MCF 10A (cell line): ENCODE data around the gene PIM3. TPM values are rescaled to one million over a fixed set of nuclear protein-coding genes. Genes with fewer than 3 reads are reported as not detected.

ENCODE experiments used
- BruUV-seq: library from RNA; stranded (reverse); fragments of 400-500 nt; replicated peaks from 2 replicates; lab custom pipeline; 2021; lab: Mats Ljungman, UMichigan
- CTCF ChIA-PET: fragments of 300-600 bp; sonication (Branson Sonifier 250); formaldehyde crosslinking; extraction: SDS; loops from one replicate; lab custom pipeline; 2021; ENCODE audit warnings: antibody characterized with exemption, inconsistent platforms; lab: Yijun Ruan, JAX
- POLR2A ChIA-PET: fragments of 300-600, 350-650 bp; sonication (Branson Sonifier 250); formaldehyde crosslinking; extraction: SDS; loops from one replicate; lab custom pipeline; 2020; ENCODE audit warnings: antibody characterized with exemption, inconsistent platforms; lab: Yijun Ruan, JAX
- DNase-seq: peaks from one replicate; pipeline ENCODE4 v3.0.0-alpha.2; 2018; ENCODE audit not compliant: unreplicated experiment
- H3K27ac Mint-ChIP-seq: one replicate; pipeline ENCODE4 v1.8.0; 2022; ENCODE audit warnings: mild to moderate bottlenecking, low read depth, mixed read lengths; ENCODE audit not compliant: unreplicated experiment
- H3K27me3 Mint-ChIP-seq: one replicate; pipeline ENCODE4 v1.8.0; 2022; ENCODE audit warnings: mixed read lengths; ENCODE audit not compliant: insufficient read depth, unreplicated experiment
- H3K36me3 Mint-ChIP-seq: one replicate; pipeline ENCODE4 v1.8.0; 2022; ENCODE audit warnings: mild to moderate bottlenecking, moderate library complexity, mixed read lengths; ENCODE audit not compliant: insufficient read depth, unreplicated experiment
- H3K4me1 Mint-ChIP-seq: one replicate; pipeline ENCODE4 v1.8.0; 2022; ENCODE audit warnings: mixed read lengths; ENCODE audit not compliant: insufficient read depth, unreplicated experiment
- H3K4me3 Mint-ChIP-seq: one replicate; pipeline ENCODE4 v1.8.0; 2022; ENCODE audit warnings: mild to moderate bottlenecking, moderate library complexity, mixed read lengths; ENCODE audit not compliant: unreplicated experiment
- H3K9me3 Mint-ChIP-seq: one replicate; pipeline ENCODE4 v1.8.0; 2022; ENCODE audit warnings: mixed read lengths; ENCODE audit not compliant: unreplicated experiment
- intact Hi-C: fragments of 100-400 bp; cut with micrococcal nuclease; formaldehyde crosslinking; loops from 2 replicates; pipeline ENCODE4 v1.14.1; 2022
- total RNA-seq: library from RNA; stranded (reverse); gene quantifications from 2 replicates; pipeline ENCODE4 v1.2.3, GENCODE V29; 2022
- TF ChIP-seq, protein P1 (sequence below): fragments of 200-600 bp; IDR thresholded peaks from one replicate; pipeline ENCODE4 v1.8.0; 2022; ENCODE audit warnings: antibody characterized with exemption, mild to moderate bottlenecking; ENCODE audit not compliant: unreplicated experiment

The PIM3 gene
- total RNA-seq, 1 experiment from 2014 or later, result 56.3 TPM

DNA sequence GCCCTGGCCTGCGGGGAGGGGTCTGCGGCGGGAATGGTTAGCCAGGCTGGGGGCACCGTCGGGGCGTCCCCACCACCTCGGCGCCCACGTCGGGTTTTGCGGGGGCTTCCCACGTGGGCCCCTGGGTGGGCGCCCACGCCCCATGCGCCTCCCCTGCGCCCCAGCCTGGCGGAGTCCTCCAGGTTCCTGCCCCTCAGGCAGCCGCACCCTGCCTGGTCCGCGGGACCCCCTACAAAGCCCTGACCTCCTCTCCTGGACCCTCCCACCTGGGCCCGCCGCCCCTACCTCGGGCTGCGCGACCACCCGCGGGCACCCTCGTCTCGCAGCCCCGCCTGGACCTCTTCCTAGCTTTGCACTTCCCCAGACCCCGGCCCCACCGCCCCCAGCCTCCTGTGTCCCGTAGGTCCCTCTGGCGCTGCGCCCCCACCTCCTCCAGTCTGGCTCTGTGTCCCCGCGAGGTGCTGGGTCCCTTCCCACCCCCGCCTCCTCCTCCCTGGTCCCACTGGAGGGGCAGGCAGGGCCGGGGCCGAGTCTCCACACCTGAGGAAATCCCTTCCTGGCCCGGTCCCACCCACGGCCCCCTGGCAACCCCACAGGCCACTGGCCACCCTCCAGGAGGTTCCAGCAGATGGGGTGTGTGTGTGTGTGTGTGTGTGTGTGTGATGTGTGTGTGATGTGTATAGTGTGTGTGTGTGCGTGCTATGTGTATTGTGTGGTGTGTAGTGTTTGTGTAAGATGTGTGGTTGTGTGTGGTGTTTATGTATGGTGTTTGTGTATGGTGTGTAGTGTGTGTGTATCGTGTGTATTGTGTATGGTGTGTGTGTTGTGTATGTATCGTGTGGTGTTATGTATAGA, 11.8 kb downstream of the PIM3 start:
- POLR2A ChIA-PET, result interaction anchor here (0.9 to 6.8 kb wide), 4 partner anchors 10 to 38 kb away, joined by 3 to 46 read pairs (median 18); partner anchors contain the start of gene PIM3

DNA sequence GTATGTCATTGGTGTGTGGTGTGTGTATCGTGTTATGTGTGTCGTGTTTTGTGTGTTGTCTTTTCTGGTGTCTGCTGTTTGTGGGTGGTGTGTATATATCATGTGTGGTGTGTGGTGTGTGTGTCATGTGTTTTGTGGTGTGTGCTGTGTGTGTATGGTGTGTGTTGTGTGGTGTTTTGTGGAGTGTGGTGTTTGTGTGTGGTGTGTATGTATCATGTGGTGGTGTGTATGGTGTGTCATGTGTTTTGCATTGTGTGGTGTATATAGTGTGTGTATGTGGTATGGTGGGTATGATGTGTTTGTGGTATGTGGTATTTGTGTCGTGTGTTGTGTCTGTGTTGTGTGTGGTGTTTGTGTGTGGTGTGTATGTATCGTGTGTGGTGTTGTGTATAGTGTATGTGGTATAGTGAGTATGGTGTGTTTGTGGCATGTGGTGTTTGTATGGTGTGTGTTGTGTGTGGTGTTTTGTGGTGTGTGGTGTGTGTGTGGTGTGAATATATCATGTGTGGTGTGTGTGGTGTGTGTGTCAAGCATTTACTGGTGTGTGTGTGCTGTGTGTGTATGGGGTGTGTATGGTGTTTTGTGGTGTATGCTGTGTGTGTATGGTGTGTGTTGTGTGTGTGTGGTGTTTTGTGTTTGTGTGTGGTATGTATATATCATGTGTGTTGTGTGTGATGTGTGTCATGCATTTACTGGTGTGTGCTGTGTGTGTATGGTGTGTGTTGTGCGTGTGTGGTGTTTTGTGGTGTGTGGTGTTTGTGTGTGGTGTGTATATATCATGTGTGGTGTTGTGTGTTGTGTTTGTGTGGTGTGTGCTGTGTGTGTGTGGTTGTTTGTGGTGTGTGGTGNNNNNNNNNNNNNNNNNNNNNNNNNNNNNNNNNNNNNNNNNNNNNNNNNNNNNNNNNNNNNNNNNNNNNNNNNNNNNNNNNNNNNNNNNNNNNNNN, 12.7 kb downstream of the PIM3 start:
- Mint-ChIP-seq H3K4me1 (peaks cover 11% of the 10 kb centered on the region), H3K27me3 (no peaks in the 10 kb centered on the region), H3K9me3 (no peaks in the 10 kb centered on the region), H3K36me3 (peaks cover 7% of the 10 kb centered on the region), H3K4me3 (no peak overlapping the region), H3K27ac (no peak overlapping the region)
- no peak for DNase-seq
- ChIA-PET POLR2A (no interaction called here), CTCF (no interaction called here)
- intact Hi-C loops, result loop anchor here (5.0 kb wide), 1 partner anchor 54 kb away; no protein-coding TSS in a partner anchor
- BruUV-seq, result no TSS peak
- TF ChIP-seq, protein P1, sequence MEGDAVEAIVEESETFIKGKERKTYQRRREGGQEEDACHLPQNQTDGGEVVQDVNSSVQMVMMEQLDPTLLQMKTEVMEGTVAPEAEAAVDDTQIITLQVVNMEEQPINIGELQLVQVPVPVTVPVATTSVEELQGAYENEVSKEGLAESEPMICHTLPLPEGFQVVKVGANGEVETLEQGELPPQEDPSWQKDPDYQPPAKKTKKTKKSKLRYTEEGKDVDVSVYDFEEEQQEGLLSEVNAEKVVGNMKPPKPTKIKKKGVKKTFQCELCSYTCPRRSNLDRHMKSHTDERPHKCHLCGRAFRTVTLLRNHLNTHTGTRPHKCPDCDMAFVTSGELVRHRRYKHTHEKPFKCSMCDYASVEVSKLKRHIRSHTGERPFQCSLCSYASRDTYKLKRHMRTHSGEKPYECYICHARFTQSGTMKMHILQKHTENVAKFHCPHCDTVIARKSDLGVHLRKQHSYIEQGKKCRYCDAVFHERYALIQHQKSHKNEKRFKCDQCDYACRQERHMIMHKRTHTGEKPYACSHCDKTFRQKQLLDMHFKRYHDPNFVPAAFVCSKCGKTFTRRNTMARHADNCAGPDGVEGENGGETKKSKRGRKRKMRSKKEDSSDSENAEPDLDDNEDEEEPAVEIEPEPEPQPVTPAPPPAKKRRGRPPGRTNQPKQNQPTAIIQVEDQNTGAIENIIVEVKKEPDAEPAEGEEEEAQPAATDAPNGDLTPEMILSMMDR, result no peak

More for the DNA sequence above, 11.8 kb downstream of the PIM3 start:
- no peak for DNase-seq
- TF ChIP-seq, protein P1, result no peak
- H3K9me3 Mint-ChIP-seq, result no peaks in the 10 kb centered on the region
- no TSS peak for BruUV-seq
- H3K4me1 Mint-ChIP-seq, result peaks cover 11% of the 10 kb centered on the region
- no peak overlapping the region for H3K4me3 Mint-ChIP-seq
- H3K27ac Mint-ChIP-seq, result no peak overlapping the region
- CTCF ChIA-PET, result interaction anchor here (0.6 to 0.7 kb wide), 2 partner anchors 21 to 258 kb away, joined by 4 to 5 read pairs; no protein-coding TSS in a partner anchor
- H3K36me3 Mint-ChIP-seq, result peaks cover 8% of the 10 kb centered on the region
- intact Hi-C loops, result loop anchor here (5.0 kb wide), 1 partner anchor 55 kb away; no protein-coding TSS in a partner anchor
- no peaks in the 10 kb centered on the region for H3K27me3 Mint-ChIP-seq

DNA sequence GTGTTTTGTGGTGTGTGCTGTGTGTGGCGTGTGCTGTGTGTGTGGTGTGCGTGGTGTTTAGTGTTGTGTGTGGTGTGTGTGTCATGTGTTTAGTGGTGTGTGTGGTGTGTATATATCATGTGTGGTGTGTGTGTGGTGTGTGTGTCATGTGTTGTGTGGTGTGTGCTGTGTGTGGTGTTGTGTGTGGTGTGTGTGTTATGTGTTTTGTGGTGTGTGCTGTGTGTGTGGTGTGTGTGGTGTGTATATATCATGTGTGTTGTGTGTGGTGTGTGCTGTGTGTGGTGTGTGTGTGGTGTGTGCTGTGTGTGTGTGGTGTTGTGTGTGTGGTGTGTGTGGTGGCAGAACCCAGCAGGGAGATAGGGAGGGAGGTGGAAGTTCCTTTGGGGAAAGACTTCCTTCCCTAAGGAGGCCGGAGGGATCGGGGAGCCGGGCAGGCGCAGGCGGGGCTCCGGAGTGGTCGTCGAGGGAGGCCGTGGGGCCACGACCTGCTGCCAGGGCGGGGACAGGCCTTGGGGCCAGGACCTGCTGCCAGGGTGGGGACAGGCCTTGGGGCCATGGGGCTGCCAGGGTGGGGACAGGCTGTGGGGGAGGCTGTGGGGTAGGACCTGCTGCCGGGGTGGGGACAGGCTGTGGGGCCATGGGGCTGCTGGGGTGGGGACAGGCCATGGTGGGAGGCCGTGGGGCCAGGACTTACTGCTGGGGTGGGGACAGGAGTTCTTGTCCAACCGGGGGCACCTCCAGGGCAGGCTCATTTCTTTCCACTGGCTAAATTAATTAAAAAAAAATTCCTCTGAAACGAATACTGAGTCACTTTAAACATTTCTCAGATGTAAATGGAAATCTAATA, 15.2 kb downstream of the PIM3 start:
- Mint-ChIP-seq H3K27ac (no peak overlapping the region), H3K27me3 (no peaks in the 10 kb centered on the region), H3K9me3 (peaks cover 12% of the 10 kb centered on the region), H3K36me3 (peaks cover 12% of the 10 kb centered on the region), H3K4me3 (no peak overlapping the region), H3K4me1 (peaks cover 7% of the 10 kb centered on the region)
- POLR2A ChIA-PET, result interaction anchor here (0.8 kb wide), 1 partner anchor 30 kb away, joined by 7 read pairs; no protein-coding TSS in a partner anchor
- CTCF ChIA-PET, result no interaction called here
- no peak for DNase-seq
- no TSS peak for BruUV-seq
- intact Hi-C loops, result no loop called here
- TF ChIP-seq, protein P1, result no peak
